HepG2 (cell line): ENCODE results near the gene RBBP9. TPM values are rescaled to one million over a fixed set of nuclear protein-coding genes. Genes with fewer than 3 reads are reported as not detected.

Experiments
- ARNT ChIP-seq: fragments of 450-650 bp; IDR thresholded peaks from 2 replicates; pipeline ENCODE4 v1.6.1; 2017
- CCDC6 ChIP-seq: sonication (generic); formaldehyde crosslinking; IDR thresholded peaks from 2 replicates; pipeline ENCODE4 v1.8.1; 2022; ENCODE audit warnings: mild to moderate bottlenecking, missing genetic modification reagents, moderate library complexity
- CENPBD1 ChIP-seq: sonication (generic); formaldehyde crosslinking; IDR thresholded peaks from 2 replicates; pipeline ENCODE4 v1.8.0; 2022; ENCODE audit warnings: missing genetic modification reagents, low read depth, mild to moderate bottlenecking, borderline replicate concordance
- FOXO4 ChIP-seq: sonication (generic); formaldehyde crosslinking; conservative IDR thresholded peaks from 2 replicates; pipeline ENCODE4 v1.8.1; 2023; ENCODE audit warnings: missing genetic modification reagents
- GMEB2 ChIP-seq: IDR thresholded peaks from 2 replicates; pipeline ENCODE4 v1.6.1; 2016; ENCODE audit warnings: missing biosample characterization, missing genetic modification reagents, low read depth
- GPBP1L1 ChIP-seq: sonication (generic); formaldehyde crosslinking; IDR thresholded peaks from 2 replicates; pipeline ENCODE4 v1.5.0; 2020; ENCODE audit warnings: mild to moderate bottlenecking, missing genetic modification reagents
- HDAC1 ChIP-seq: sonication (generic); formaldehyde crosslinking; IDR thresholded peaks from 2 replicates; pipeline ENCODE4 v1.5.1; 2020; ENCODE audit warnings: mild to moderate bottlenecking, missing genetic modification reagents
- HDAC2 ChIP-seq: sonication (generic); formaldehyde crosslinking; IDR thresholded peaks from 2 replicates; pipeline ENCODE4 v1.4.0; 2020; ENCODE audit warnings: missing genetic modification reagents
- IRX3 ChIP-seq: sonication (generic); formaldehyde crosslinking; IDR thresholded peaks from 2 replicates; pipeline ENCODE4 v1.8.1; 2023; ENCODE audit warnings: mild to moderate bottlenecking, low read depth, missing genetic modification reagents, borderline replicate concordance
- KLF12 ChIP-seq: sonication (generic); formaldehyde crosslinking; IDR thresholded peaks from 2 replicates; pipeline ENCODE4 v1.4.0; 2020; ENCODE audit warnings: missing genetic modification reagents, borderline replicate concordance
- MXD1 ChIP-seq: sonication (generic); formaldehyde crosslinking; IDR thresholded peaks from 2 replicates; pipeline ENCODE4 v1.4.0; 2020; ENCODE audit warnings: mild to moderate bottlenecking, missing genetic modification reagents
- PATZ1 ChIP-seq: sonication (generic); formaldehyde crosslinking; IDR thresholded peaks from 2 replicates; pipeline ENCODE4 v1.4.0; 2020; ENCODE audit warnings: missing genetic modification reagents
- PAWR ChIP-seq: sonication (generic); formaldehyde crosslinking; IDR thresholded peaks from 2 replicates; pipeline ENCODE4 v1.4.0; 2020; ENCODE audit warnings: missing genetic modification reagents, mild to moderate bottlenecking, borderline replicate concordance
- PLRG1 ChIP-seq: fragments of 450-650 bp; conservative IDR thresholded peaks from 2 replicates; pipeline ENCODE4 v1.6.1; 2016
- SMARCC2 ChIP-seq: fragments of 450-650 bp; IDR thresholded peaks from 2 replicates; pipeline ENCODE4 v1.6.1; 2017; ENCODE audit warnings: antibody characterized with exemption, mild to moderate bottlenecking
- SNAI1 ChIP-seq: sonication (generic); formaldehyde crosslinking; IDR thresholded peaks from 2 replicates; pipeline ENCODE4 v1.5.0; 2020; ENCODE audit warnings: mild to moderate bottlenecking, missing genetic modification reagents, borderline replicate concordance
- TGIF2 ChIP-seq: IDR thresholded peaks from 2 replicates; pipeline ENCODE4 v1.6.1; 2016; ENCODE audit warnings: control low read depth, missing compliant biosample characterization
- ZBTB42 ChIP-seq: sonication (generic); formaldehyde crosslinking; IDR thresholded peaks from 2 replicates; pipeline ENCODE4 v1.5.0; 2020; ENCODE audit warnings: mild to moderate bottlenecking, missing genetic modification reagents
- ZKSCAN5 ChIP-seq: sonication (generic); formaldehyde crosslinking; IDR thresholded peaks from 2 replicates; pipeline ENCODE4 v1.5.1; 2020; ENCODE audit warnings: mild to moderate bottlenecking, missing genetic modification reagents
- ZMAT3 ChIP-seq: sonication (generic); formaldehyde crosslinking; conservative IDR thresholded peaks from 2 replicates; pipeline ENCODE4 v1.7.0; 2021; ENCODE audit warnings: missing genetic modification reagents
- ZNF34 ChIP-seq: sonication (generic); formaldehyde crosslinking; IDR thresholded peaks from 2 replicates; pipeline ENCODE4 v1.4.0; 2020; ENCODE audit warnings: mild to moderate bottlenecking, missing genetic modification reagents, borderline replicate concordance
- ZNF558 ChIP-seq: sonication (generic); formaldehyde crosslinking; IDR thresholded peaks from 2 replicates; pipeline ENCODE4 v1.9.0; 2022; ENCODE audit warnings: mild to moderate bottlenecking, missing genetic modification reagents, borderline replicate concordance
- ZNF850 ChIP-seq: sonication (generic); formaldehyde crosslinking; conservative IDR thresholded peaks from 2 replicates; pipeline ENCODE4 v1.9.0; 2021; ENCODE audit warnings: mild to moderate bottlenecking, missing genetic modification reagents
- polyA plus RNA-seq, 8 experiments: library from polyadenylated mRNA; depleted of rRNA in 3 of 8; stranded (reverse) in 7 of 8; unstranded in 1 of 8; fragments of >200 nt; fragmentation: Illumina TruSeq in 4 of 8; extraction: Trizol in 4 of 8; gene quantifications; 2 replicates each; pipeline versions ENCODE4 v1.2.1 to v1.2.3, GENCODE V29; 2011 to 2016; ENCODE audit warnings: low read depth in 4 of 8, missing spikeins in 1 of 8, mixed read lengths in 1 of 8; ENCODE audit not compliant: insufficient read depth in 1 of 8
- total RNA-seq, 5 experiments: library from RNA; depleted of rRNA; stranded (reverse); fragments of >200 nt; fragmentation: Illumina TruSeq; extraction: Trizol; gene quantifications; 2 replicates each; pipeline ENCODE4 v1.2.3, GENCODE V29; 2016; ENCODE audit warnings: low read depth in 1 of 5

Gene RBBP9
- total and polyA plus RNA-seq, 2 of the 13 experiments (the other 11 are each of a cell fraction or from before 2014, with no cell fraction given): 28.0 to 56.3 TPM

GRCh38 chr20:18466894-18467730 is 29.9 kb downstream of the RBBP9 start, which contains the start of the genes DZANK1 and POLR3F (continued):
- TF ChIP-seq ZMAT3 (CRISPR knock-in tag) (peak; percentile 86), SNAI1 (CRISPR knock-in tag) (no peak; the same call in 1 of the 2 replicates), CCDC6 (CRISPR knock-in tag) (no peak), CENPBD1 (CRISPR knock-in tag) (no peak), KLF12 (CRISPR knock-in tag) (peak; percentile 88), HDAC1 (CRISPR knock-in tag) (peak; percentile 100), ZNF850 (no peak), ZNF558 (no peak), PAWR (CRISPR knock-in tag) (no peak), TGIF2 (CRISPR knock-in tag) (peak; percentile 83), ZKSCAN5 (CRISPR knock-in tag) (no peak), PATZ1 (CRISPR knock-in tag) (peak; percentile 31; the same call in 1 of the 2 replicates), MXD1 (CRISPR knock-in tag) (no peak), FOXO4 (no peak), GPBP1L1 (CRISPR knock-in tag) (no peak), PLRG1 (no peak), ZBTB42 (peak; percentile 92), ZNF34 (CRISPR knock-in tag) (no peak), HDAC2 (CRISPR knock-in tag) (peak; percentile 99), GMEB2 (CRISPR knock-in tag) (peak; percentile 42), SMARCC2 (no peak), ARNT (no peak), IRX3 (CRISPR knock-in tag) (no peak; the same call in 1 of the 2 replicates)
